Adrenal gland (tissue), 12 donors: ENCODE measurements around the gene CAB39L. TPM values are rescaled to one million over a fixed set of nuclear protein-coding genes. Genes with fewer than 3 reads are reported as not detected.
A peak's percentile ranks its signal among the peaks of the same experiment; 100 is the strongest.

ENCODE experiments used
- DNase-seq, 7 donors: peaks; one replicate each; pipeline ENCODE4 v3.0.0-alpha.2; 2019 to 2020
- H3K27ac ChIP-seq, 5 donors: fragments of 200-600 bp; sonication (generic) in 4 of 5; 1 replicate in 3 of 5; 2 replicates in 2 of 5; pipeline versions ENCODE4 v1.5.1 to v1.8.0; 2016 to 2020; ENCODE audit warnings: mild to moderate bottlenecking in 1 of 5
- H3K27me3 ChIP-seq: fragments of 200-600 bp; 2 replicates; pipeline ENCODE4 v1.8.0; 2021
- H3K36me3 ChIP-seq, 2 donors: fragments of 200-600 bp; replicated peaks in 1 of 2; 1 replicate in 1 of 2; 2 replicates in 1 of 2; pipeline versions ENCODE4 v1.5.1 to v1.8.0; 2018 to 2022
- H3K4me1 ChIP-seq, 2 donors: fragments of 200-600 bp; replicated peaks in 1 of 2; 1 replicate in 1 of 2; 2 replicates in 1 of 2; pipeline versions ENCODE4 v1.5.1 to v1.8.0; 2018 to 2021
- H3K4me3 ChIP-seq, 4 donors: fragments of 200-600 bp; sonication (generic) in 3 of 4; one replicate each; pipeline ENCODE4 v1.5.1; 2016 to 2018
- H3K9me3 ChIP-seq, 3 donors: fragments of 200-600 bp; sonication (generic) in 1 of 3; replicated peaks in 1 of 3; 1 replicate in 2 of 3; 2 replicates in 1 of 3; pipeline versions ENCODE4 v1.5.1 to v1.8.0; 2016 to 2021
- POLR2A ChIP-seq, 2 donors: fragments of 450-650 bp; IDR thresholded peaks; one replicate each; pipeline ENCODE4 v1.6.1; 2017; ENCODE audit warnings: antibody characterized with exemption in 2 of 2, mild to moderate bottlenecking in 2 of 2, moderate library complexity in 1 of 2
- WGBS, 4 donors: extraction: QIAGEN DNeasy Blood & Tissue Kit in 2 of 4; methylation state at CpG; one replicate each; pipeline versions ENCODE4 v1.1.5 to v1.1.7; 2013 to 2017; 5-methylcytosine and 5-hydroxymethylcytosine counted together
- intact Hi-C, 2 donors: fragments of 100-400 bp; cut with DNase I; formaldehyde crosslinking; loops; one replicate each; pipeline versions ENCODE4 v1.14.1 to v1.15.0; 2022 to 2023
- polyA plus RNA-seq, 3 donors: library from polyadenylated mRNA; stranded (reverse); fragments of 200-250 nt in 2 of 3; fragments of 350-450 nt in 1 of 3; fragmentation: Illumina TruSeq in 1 of 3; extraction: RNeasy Lipid Tissue Mini Kit (QIAGEN cat#74804) in 1 of 3; gene quantifications; one replicate each; pipeline ENCODE4 v1.2.3, GENCODE V29; 2013 to 2014
- total RNA-seq, 9 donors: library from RNA; depleted of rRNA in 4 of 9; stranded (reverse); fragments of >200 nt in 4 of 9; fragments of 120-200 nt in 1 of 9; fragmentation: NEBNext Ultra II Directional in 1 of 9; extraction: Animal tissue kit (Norgen Biotek cat#: 25700) in 1 of 9; gene quantifications; one replicate each; pipeline versions ENCODE4 v1.1.0 to v1.2.4, GENCODE V29; 2013 to 2023
- TF ChIP-seq, protein P1 (sequence below), 6 experiments: fragments of 450-650 bp in 4 of 6; fragments of 200-600 bp in 2 of 6; sonication (generic) in 1 of 6; IDR thresholded peaks; 1 replicate in 5 of 6; 2 replicates in 1 of 6; pipeline versions ENCODE4 v1.5.1 to v1.8.0; 2016 to 2021; ENCODE audit warnings: antibody characterized with exemption in 6 of 6, mild to moderate bottlenecking in 2 of 6, moderate library complexity in 1 of 6
- donor health status: healthy with polysubstance abuse.
- donor health status: Bipolar disorder and iron deficiency.
- donor health status: DM: yes; HTN: yes; CAD: no.
- donor health status: DM: no; HTN: no; CAD: no.
- donor health status: DM: no; HTN: no; CAD: no.
- donor health status: DM: yes; HTN: yes; CAD: no.

Gene CAB39L
- total and polyA plus RNA-seq, 12 donors, result 17.8 to 115 (median 47.8) TPM

DNA sequence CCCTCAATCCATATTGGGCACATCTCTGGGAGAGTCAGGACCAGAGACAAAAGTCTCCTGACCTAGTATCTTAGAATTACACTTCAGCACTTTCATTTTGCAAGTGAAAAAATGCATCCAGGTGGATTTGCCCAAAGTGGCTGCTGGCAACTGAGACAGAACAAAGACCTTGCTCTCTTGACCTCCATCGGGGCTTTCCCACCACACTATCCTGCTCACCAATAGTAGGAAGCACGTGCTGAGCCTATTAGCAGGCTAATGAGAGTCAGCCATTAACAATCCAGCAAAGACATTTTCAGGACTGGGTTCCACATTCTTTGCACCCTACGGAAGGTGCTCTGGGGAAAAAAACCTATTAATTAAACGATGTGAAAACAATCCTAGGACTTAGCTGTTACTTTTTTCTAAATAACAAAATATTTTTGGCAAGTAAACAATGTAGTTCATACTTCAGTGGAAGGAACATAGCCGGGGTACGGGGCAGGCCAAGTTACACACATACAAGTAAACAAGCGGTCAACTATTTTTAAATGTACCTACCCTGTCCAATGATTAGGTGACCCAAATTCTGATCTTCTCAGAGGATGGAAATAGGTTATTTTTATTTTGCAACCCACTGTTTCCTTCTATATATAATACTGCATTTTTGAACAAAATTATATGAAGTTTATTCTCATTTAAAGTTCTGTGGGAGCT is 117.5 kb downstream of the CAB39L start:
- H3K4me3 ChIP-seq, result no peak overlapping the region
- peaks cover 3 to 4% of the 10 kb centered on the region in 2 donors for H3K4me1 ChIP-seq
- no peak overlapping the region for H3K27ac ChIP-seq
- no peak for TF ChIP-seq POLR2A (IDR thresholded peaks at IDR 0.05)
- 70 to 77% (median 74%) methylated on average over 7 of the region's 7 CpGs for WGBS, 4 donors
- intact Hi-C loops, result no loop called here
- no peaks in the 10 kb centered on the region for H3K27me3 ChIP-seq
- H3K9me3 ChIP-seq, result no peaks in the 10 kb centered on the region
- no peak for DNase-seq
- peaks cover 0 to 2% of the 10 kb centered on the region in 2 donors for H3K36me3 ChIP-seq

- Histone ChIP-seq H3K27ac (no peak overlapping the region), H3K27me3 (no peaks in the 10 kb centered on the region), H3K4me3 (no peak overlapping the region), H3K4me1 (peaks cover 0 to 10% of the 10 kb centered on the region in 2 donors), H3K36me3 (peaks cover 0 to 2% of the 10 kb centered on the region in 2 donors), H3K9me3 (no peaks in the 10 kb centered on the region)
- no peak for DNase-seq
- TF ChIP-seq POLR2A (IDR thresholded peaks at IDR 0.05), result no peak
- TF ChIP-seq, protein P1, sequence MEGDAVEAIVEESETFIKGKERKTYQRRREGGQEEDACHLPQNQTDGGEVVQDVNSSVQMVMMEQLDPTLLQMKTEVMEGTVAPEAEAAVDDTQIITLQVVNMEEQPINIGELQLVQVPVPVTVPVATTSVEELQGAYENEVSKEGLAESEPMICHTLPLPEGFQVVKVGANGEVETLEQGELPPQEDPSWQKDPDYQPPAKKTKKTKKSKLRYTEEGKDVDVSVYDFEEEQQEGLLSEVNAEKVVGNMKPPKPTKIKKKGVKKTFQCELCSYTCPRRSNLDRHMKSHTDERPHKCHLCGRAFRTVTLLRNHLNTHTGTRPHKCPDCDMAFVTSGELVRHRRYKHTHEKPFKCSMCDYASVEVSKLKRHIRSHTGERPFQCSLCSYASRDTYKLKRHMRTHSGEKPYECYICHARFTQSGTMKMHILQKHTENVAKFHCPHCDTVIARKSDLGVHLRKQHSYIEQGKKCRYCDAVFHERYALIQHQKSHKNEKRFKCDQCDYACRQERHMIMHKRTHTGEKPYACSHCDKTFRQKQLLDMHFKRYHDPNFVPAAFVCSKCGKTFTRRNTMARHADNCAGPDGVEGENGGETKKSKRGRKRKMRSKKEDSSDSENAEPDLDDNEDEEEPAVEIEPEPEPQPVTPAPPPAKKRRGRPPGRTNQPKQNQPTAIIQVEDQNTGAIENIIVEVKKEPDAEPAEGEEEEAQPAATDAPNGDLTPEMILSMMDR (IDR thresholded peaks at IDR 0.05), result no peak
- intact Hi-C loops, result no loop called here
- 93 to 96% (median 95%) methylated on average over 7 of the region's 7 CpGs for WGBS, 4 donors
These were observed 120.5 kb downstream of the CAB39L start for GRCh38 chr13:49323344-49323743.

- intact Hi-C loops, result no loop called here
- no peaks in the 10 kb centered on the region for H3K27me3 ChIP-seq
- DNase-seq, result no peak
- no peaks in the 10 kb centered on the region for H3K9me3 ChIP-seq
- peaks cover 0 to 10% of the 10 kb centered on the region in 2 donors for H3K4me1 ChIP-seq
- 95 to 100% (median 97%) methylated on average over 2 of the region's 2 CpGs for WGBS, 4 donors
- peaks cover 0 to 2% of the 10 kb centered on the region in 2 donors for H3K36me3 ChIP-seq
- H3K4me3 ChIP-seq, result no peak overlapping the region
- no peak for TF ChIP-seq POLR2A (IDR thresholded peaks at IDR 0.05)
- TF ChIP-seq, protein P1 (IDR thresholded peaks at IDR 0.05), result no peak
- H3K27ac ChIP-seq, result no peak overlapping the region
These were observed 121.2 kb downstream of the CAB39L start for GRCh38 chr13:49322702-49323101.

DNA sequence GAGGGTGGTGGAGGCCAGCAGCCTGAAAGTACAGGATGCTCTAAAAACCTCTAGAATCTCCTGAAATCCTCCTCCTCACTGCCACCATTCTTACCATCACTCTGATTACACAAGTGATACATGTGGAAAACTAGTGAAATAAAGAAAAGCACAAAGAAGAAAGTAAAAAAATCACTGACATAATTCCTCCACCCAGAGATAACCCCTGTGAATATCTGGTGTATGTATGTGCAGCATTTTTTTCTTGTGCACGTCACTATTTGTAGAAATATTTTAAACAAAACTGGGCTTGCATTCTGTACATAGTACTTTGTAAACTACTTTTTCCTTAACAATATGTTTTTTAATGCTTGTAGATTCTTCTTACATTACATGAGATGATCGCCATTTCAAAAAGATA is 122.9 kb downstream of the CAB39L start:
- 94 to 97% (median 96%) methylated on average over 2 of the region's 2 CpGs for WGBS, 4 donors
- no peaks in the 10 kb centered on the region for H3K27me3 ChIP-seq
- intact Hi-C loops, result no loop called here
- H3K36me3 ChIP-seq, result peaks cover 0 to 2% of the 10 kb centered on the region in 2 donors
- TF ChIP-seq, protein P1 (IDR thresholded peaks at IDR 0.05), result no peak
- TF ChIP-seq POLR2A (IDR thresholded peaks at IDR 0.05), result no peak
- no peak overlapping the region for H3K27ac ChIP-seq
- peaks cover 0 to 10% of the 10 kb centered on the region in 2 donors for H3K4me1 ChIP-seq
- H3K9me3 ChIP-seq, result no peaks in the 10 kb centered on the region
- no peak overlapping the region for H3K4me3 ChIP-seq
- DNase-seq, result no peak

GRCh38 chr13:49319951-49320350 is 123.9 kb downstream of the CAB39L start:
- Histone ChIP-seq H3K27ac (peak overlapping the region in 1 of 5 donors; percentile 7), H3K9me3 (no peaks in the 10 kb centered on the region), H3K27me3 (no peaks in the 10 kb centered on the region), H3K4me3 (no peak overlapping the region), H3K4me1 (peaks cover 0 to 10% of the 10 kb centered on the region in 2 donors), H3K36me3 (peaks cover 0 to 2% of the 10 kb centered on the region in 2 donors)
- no peak for TF ChIP-seq POLR2A (IDR thresholded peaks at IDR 0.05)
- TF ChIP-seq, protein P1 (IDR thresholded peaks at IDR 0.05), result no peak
- 56 to 65% (median 64%) methylated on average over 2 of the region's 2 CpGs for WGBS, 4 donors
- DNase-seq, result peak in 1 of 7 donors; percentile 26
- intact Hi-C loops, result no loop called here
